PC-9 (cell line): ENCODE results near the gene DECR2.

ENCODE experiments used
- EZH2 ChIP-seq: fragments of 200-600 bp; sonication (generic); IDR thresholded peaks from 2 replicates; pipeline ENCODE4 v1.8.0; 2017; ENCODE audit warnings: antibody characterized with exemption, low read depth
- TF ChIP-seq, protein P1 (sequence below): fragments of 200-600 bp; sonication (generic); conservative IDR thresholded peaks from 2 replicates; pipeline ENCODE4 v1.6.1; 2017; ENCODE audit warnings: mixed run types, antibody characterized with exemption, mild to moderate bottlenecking, moderate library complexity

DNA sequence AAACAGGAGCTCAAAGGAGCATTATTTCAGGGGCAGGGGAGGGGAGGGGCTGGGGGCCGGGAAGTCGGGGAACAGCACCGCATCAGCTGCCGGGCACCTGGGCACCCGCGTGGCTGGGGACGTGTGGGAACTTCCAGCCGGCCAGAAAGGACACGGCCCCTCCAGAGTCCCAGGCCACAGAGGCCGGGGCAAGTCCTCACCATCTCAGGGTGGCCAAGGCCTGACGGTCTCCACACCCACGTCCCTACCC lies 21.0 kb upstream of the DECR2 start:
- TF ChIP-seq, protein P1, sequence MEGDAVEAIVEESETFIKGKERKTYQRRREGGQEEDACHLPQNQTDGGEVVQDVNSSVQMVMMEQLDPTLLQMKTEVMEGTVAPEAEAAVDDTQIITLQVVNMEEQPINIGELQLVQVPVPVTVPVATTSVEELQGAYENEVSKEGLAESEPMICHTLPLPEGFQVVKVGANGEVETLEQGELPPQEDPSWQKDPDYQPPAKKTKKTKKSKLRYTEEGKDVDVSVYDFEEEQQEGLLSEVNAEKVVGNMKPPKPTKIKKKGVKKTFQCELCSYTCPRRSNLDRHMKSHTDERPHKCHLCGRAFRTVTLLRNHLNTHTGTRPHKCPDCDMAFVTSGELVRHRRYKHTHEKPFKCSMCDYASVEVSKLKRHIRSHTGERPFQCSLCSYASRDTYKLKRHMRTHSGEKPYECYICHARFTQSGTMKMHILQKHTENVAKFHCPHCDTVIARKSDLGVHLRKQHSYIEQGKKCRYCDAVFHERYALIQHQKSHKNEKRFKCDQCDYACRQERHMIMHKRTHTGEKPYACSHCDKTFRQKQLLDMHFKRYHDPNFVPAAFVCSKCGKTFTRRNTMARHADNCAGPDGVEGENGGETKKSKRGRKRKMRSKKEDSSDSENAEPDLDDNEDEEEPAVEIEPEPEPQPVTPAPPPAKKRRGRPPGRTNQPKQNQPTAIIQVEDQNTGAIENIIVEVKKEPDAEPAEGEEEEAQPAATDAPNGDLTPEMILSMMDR: no peak
- no peak for TF ChIP-seq EZH2
